ENCODE data around the gene ZFPL1.

GRCh38 chr11:65063532-65063931 is 20.5 kb upstream of the ZFPL1 start:
- TF ChIP-seq, protein P1, sequence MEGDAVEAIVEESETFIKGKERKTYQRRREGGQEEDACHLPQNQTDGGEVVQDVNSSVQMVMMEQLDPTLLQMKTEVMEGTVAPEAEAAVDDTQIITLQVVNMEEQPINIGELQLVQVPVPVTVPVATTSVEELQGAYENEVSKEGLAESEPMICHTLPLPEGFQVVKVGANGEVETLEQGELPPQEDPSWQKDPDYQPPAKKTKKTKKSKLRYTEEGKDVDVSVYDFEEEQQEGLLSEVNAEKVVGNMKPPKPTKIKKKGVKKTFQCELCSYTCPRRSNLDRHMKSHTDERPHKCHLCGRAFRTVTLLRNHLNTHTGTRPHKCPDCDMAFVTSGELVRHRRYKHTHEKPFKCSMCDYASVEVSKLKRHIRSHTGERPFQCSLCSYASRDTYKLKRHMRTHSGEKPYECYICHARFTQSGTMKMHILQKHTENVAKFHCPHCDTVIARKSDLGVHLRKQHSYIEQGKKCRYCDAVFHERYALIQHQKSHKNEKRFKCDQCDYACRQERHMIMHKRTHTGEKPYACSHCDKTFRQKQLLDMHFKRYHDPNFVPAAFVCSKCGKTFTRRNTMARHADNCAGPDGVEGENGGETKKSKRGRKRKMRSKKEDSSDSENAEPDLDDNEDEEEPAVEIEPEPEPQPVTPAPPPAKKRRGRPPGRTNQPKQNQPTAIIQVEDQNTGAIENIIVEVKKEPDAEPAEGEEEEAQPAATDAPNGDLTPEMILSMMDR (conservative IDR thresholded peaks at IDR 0.05; ENCODE audit: low read length), result no peak
- TF ChIP-seq EZH2phosphoT487 (IDR thresholded peaks at IDR 0.05; ENCODE audit: borderline replicate concordance, low read depth, low read length), result no peak
